H1 (cell line): ENCODE results near the gene PCDHGA1. TPM values are rescaled to one million over a fixed set of nuclear protein-coding genes. Genes with fewer than 3 reads are reported as not detected.

Experiments
- CTCF ChIA-PET: fragments of 300-600 bp; sonication (Branson Sonifier 250); formaldehyde crosslinking; loops from one replicate; lab custom pipeline; 2021; ENCODE audit not compliant: partially characterized antibody; lab: Charles Lee
- POLR2A ChIA-PET: fragments of 300-600 bp; sonication (Branson Sonifier 250); formaldehyde crosslinking; loops from one replicate; lab custom pipeline; 2021; ENCODE audit warnings: inconsistent platforms; ENCODE audit not compliant: partially characterized antibody; lab: Charles Lee
- DNase-seq, 2 experiments: peaks; one replicate each; pipeline versions ENCODE4 v3.0.0 to v3.0.0-alpha.2; 2010 to 2022; ENCODE audit warnings: low spot score in 2 of 2, low read depth in 1 of 2, mixed read lengths in 1 of 2
- FAIRE-seq: peaks from 2 replicates; lab custom pipeline; 2011; peaks lifted over from hg19 to GRCh38; lab: Jason Lieb, UNC
- H2AFZ ChIP-seq: 2 replicates; pipeline ENCODE4 v1.8.1; 2012; ENCODE audit warnings: low read length, inconsistent platforms
- H2AK5ac ChIP-seq: 2 replicates; pipeline ENCODE4 v1.6.1; 2013; ENCODE audit warnings: low read depth, low read length
- H2BK120ac ChIP-seq: replicated peaks from 2 replicates; pipeline ENCODE3; 2013; ENCODE audit warnings: low read depth, low read length, inconsistent platforms
- H2BK12ac ChIP-seq: 2 replicates; pipeline ENCODE4 v1.6.1; 2013; ENCODE audit warnings: low read depth, low read length
- H2BK15ac ChIP-seq: 2 replicates; pipeline ENCODE4 v1.6.1; 2013; ENCODE audit warnings: low read length
- H2BK20ac ChIP-seq: 2 replicates; pipeline ENCODE4 v1.6.1; 2013; ENCODE audit warnings: low read length
- H2BK5ac ChIP-seq: 2 replicates; pipeline ENCODE4 v1.6.1; 2013; ENCODE audit warnings: low read depth, low read length
- H3K14ac ChIP-seq: 2 replicates; pipeline ENCODE4 v1.6.1; 2013; ENCODE audit warnings: inconsistent platforms; ENCODE audit not compliant: insufficient read length
- H3K18ac ChIP-seq: 2 replicates; pipeline ENCODE4 v1.6.1; 2013; ENCODE audit warnings: low read length; ENCODE audit errors: extremely low read depth
- H3K23ac ChIP-seq: 2 replicates; pipeline ENCODE4 v1.6.1; 2013; ENCODE audit warnings: inconsistent platforms; ENCODE audit not compliant: insufficient read length
- H3K23me2 ChIP-seq: 2 replicates; pipeline ENCODE4 v1.6.1; 2013; ENCODE audit warnings: low read depth, low read length
- H3K27ac ChIP-seq: 2 replicates; pipeline ENCODE4 v1.6.1; 2011; ENCODE audit warnings: low read depth, low read length, inconsistent platforms
- H3K27me3 ChIP-seq, 4 experiments: replicated peaks in 1 of 4; 1 replicate in 1 of 4; 2 replicates in 3 of 4; pipeline versions ENCODE4 v1.6.1 to v1.8.1; 2011 to 2013; ENCODE audit warnings: low read length in 3 of 4, mild to moderate bottlenecking in 3 of 4, inconsistent platforms in 2 of 4, mixed read lengths in 2 of 4, moderate library complexity in 1 of 4; ENCODE audit not compliant: control insufficient read depth in 3 of 4, insufficient read depth in 3 of 4; ENCODE audit errors: extremely low read depth in 1 of 4
- H3K36me3 ChIP-seq, 4 experiments: 2 replicates each; pipeline versions ENCODE4 v1.6.1 to v1.8.1; 2011 to 2013; ENCODE audit warnings: mild to moderate bottlenecking in 4 of 4, low read length in 3 of 4, moderate library complexity in 2 of 4, control low read depth in 1 of 4, inconsistent platforms in 1 of 4; ENCODE audit not compliant: insufficient read depth in 4 of 4, control insufficient read depth in 2 of 4
- H3K4ac ChIP-seq: replicated peaks from 2 replicates; pipeline ENCODE3; 2013; ENCODE audit warnings: low read length, low read depth, mixed read lengths, inconsistent platforms; ENCODE audit not compliant: insufficient read length
- H3K4me1 ChIP-seq, 4 experiments: replicated peaks in 1 of 4; 1 replicate in 1 of 4; 2 replicates in 3 of 4; pipeline versions ENCODE4 v1.6.1 to v1.8.1; 2011 to 2013; ENCODE audit warnings: low read length in 3 of 4, inconsistent platforms in 2 of 4, mixed read lengths in 1 of 4; ENCODE audit not compliant: insufficient read depth in 4 of 4, control insufficient read depth in 3 of 4
- H3K4me2 ChIP-seq, 2 experiments: 2 replicates each; pipeline versions ENCODE4 v1.6.1 to v1.8.1; 2011 to 2013; ENCODE audit warnings: low read depth in 2 of 2, low read length in 2 of 2, control low read depth in 1 of 2, inconsistent platforms in 1 of 2, mild to moderate bottlenecking in 1 of 2; ENCODE audit not compliant: insufficient read depth in 1 of 2
- H3K4me3 ChIP-seq, 4 experiments: fragments of 200-600, 300-600 bp in 1 of 4; sonication (generic), shearing (Covaris generic), sonication (Bioruptor Twin) in 1 of 4; 2 replicates each; pipeline versions ENCODE4 v1.5.1 to v1.8.1; 2011 to 2016; ENCODE audit warnings: low read length in 4 of 4, low read depth in 3 of 4, control low read depth in 2 of 4, inconsistent platforms in 2 of 4, mild to moderate bottlenecking in 2 of 4, mixed read lengths in 1 of 4, moderate library complexity in 1 of 4; ENCODE audit not compliant: insufficient read depth in 2 of 4; ENCODE audit errors: extremely low read depth in 1 of 4
- H3K56ac ChIP-seq: replicated peaks from 2 replicates; pipeline ENCODE3; 2013; ENCODE audit warnings: low read depth, mild to moderate bottlenecking, mixed read lengths, low read length, inconsistent platforms; ENCODE audit not compliant: insufficient read length
- H3K79me1 ChIP-seq: 2 replicates; pipeline ENCODE4 v1.6.1; 2013; ENCODE audit warnings: low read depth, low read length, control low read depth
- H3K79me2 ChIP-seq, 2 experiments: 2 replicates each; pipeline versions ENCODE4 v1.6.1 to v1.8.1; 2012 to 2013; ENCODE audit warnings: low read length in 2 of 2, mild to moderate bottlenecking in 2 of 2, inconsistent platforms in 1 of 2; ENCODE audit not compliant: insufficient read depth in 2 of 2, control insufficient read depth in 1 of 2
- H3K9ac ChIP-seq, 4 experiments: replicated peaks in 1 of 4; 1 replicate in 1 of 4; 2 replicates in 3 of 4; pipeline versions ENCODE4 v1.6.1 to v1.8.1; 2011 to 2013; ENCODE audit warnings: low read depth in 3 of 4, low read length in 3 of 4, control low read depth in 2 of 4, mild to moderate bottlenecking in 2 of 4, moderate library complexity in 2 of 4, inconsistent platforms in 1 of 4; ENCODE audit errors: extremely low read depth in 1 of 4
- H3K9me3 ChIP-seq, 2 experiments: 2 replicates each; pipeline versions ENCODE4 v1.6.1 to v1.8.1; 2012 to 2013; ENCODE audit warnings: mild to moderate bottlenecking in 2 of 2, moderate library complexity in 2 of 2, control low read depth in 1 of 2, inconsistent platforms in 1 of 2, low read depth in 1 of 2, low read length in 1 of 2, mixed read lengths in 1 of 2; ENCODE audit not compliant: insufficient read depth in 2 of 2
- H4K20me1 ChIP-seq, 2 experiments: replicated peaks in 1 of 2; 2 replicates each; pipeline versions ENCODE3 to v1.8.1; 2011 to 2013; ENCODE audit warnings: inconsistent platforms in 2 of 2, low read length in 2 of 2, mild to moderate bottlenecking in 1 of 2; ENCODE audit not compliant: insufficient read depth in 2 of 2, control insufficient read depth in 1 of 2
- H4K5ac ChIP-seq: 2 replicates; pipeline ENCODE4 v1.6.1; 2013; ENCODE audit warnings: low read length, low read depth, mixed read lengths, inconsistent platforms; ENCODE audit not compliant: insufficient read length
- H4K8ac ChIP-seq: 2 replicates; pipeline ENCODE4 v1.8.0; 2013; ENCODE audit warnings: mild to moderate bottlenecking, moderate library complexity, low read length, inconsistent platforms; ENCODE audit not compliant: insufficient read depth; ENCODE audit errors: extremely low read depth
- H4K91ac ChIP-seq: replicated peaks from 2 replicates; pipeline ENCODE3; 2013; ENCODE audit warnings: low read length, mixed read lengths, inconsistent platforms; ENCODE audit not compliant: insufficient read length
- ASH2L ChIP-seq: fragments of 200-600, 300-600 bp; sonication (generic); IDR thresholded peaks from one replicate; pipeline ENCODE4 v1.7.1; 2017; ENCODE audit warnings: low read length
- EZH2 ChIP-seq: fragments of 200-600 bp; sonication (generic); IDR thresholded peaks from 2 replicates; pipeline ENCODE4 v1.7.1; 2012; ENCODE audit warnings: low read depth, mild to moderate bottlenecking, moderate library complexity, low read length, inconsistent platforms; ENCODE audit not compliant: severe bottlenecking
- NRF1 ChIP-seq: IDR thresholded peaks from 2 replicates; pipeline ENCODE4 v1.6.1; 2011; ENCODE audit warnings: mild to moderate bottlenecking, low read depth, low read length, improper control_type of control experiment
- PHF8 ChIP-seq: fragments of 200-600 bp; sonication (generic); conservative IDR thresholded peaks from 2 replicates; pipeline ENCODE4 v1.7.1; 2012; ENCODE audit warnings: low read depth, mild to moderate bottlenecking, inconsistent platforms, low read length, moderate library complexity
- SIRT6 ChIP-seq: IDR thresholded peaks from one replicate; pipeline ENCODE4 v1.7.1; 2012; ENCODE audit warnings: low read length, inconsistent platforms
- SIX5 ChIP-seq: IDR thresholded peaks from 2 replicates; pipeline ENCODE4 v1.6.1; 2011; ENCODE audit warnings: mild to moderate bottlenecking, low read depth, low read length
- YY1 ChIP-seq: IDR thresholded peaks from 2 replicates; pipeline ENCODE4 v1.6.1; 2011; ENCODE audit warnings: low read depth, mild to moderate bottlenecking, low read length
- WGBS, 2 experiments: shearing (Covaris generic) in 1 of 2; methylation state at CpG; one replicate each; pipeline versions ENCODE4 v1.1.6 to v1.1.7; 2013 to 2015; ENCODE audit warnings: low lambda C conversion rate in 2 of 2, mixed read lengths in 2 of 2, inconsistent platforms in 1 of 2, low coverage in 1 of 2, missing lambda C conversion rate in 1 of 2; ENCODE audit not compliant: insufficient replicate concordance in 2 of 2, insufficient coverage in 1 of 2, insufficient read length in 1 of 2; ENCODE audit errors: extremely low coverage in 1 of 2, missing lambda C conversion rate in 1 of 2; 5-methylcytosine and 5-hydroxymethylcytosine counted together
- polyA plus RNA-seq, 7 experiments: library from polyadenylated mRNA; depleted of rRNA in 3 of 7; stranded (reverse) in 5 of 7; unstranded in 2 of 7; fragments of >200 nt in 5 of 7; fragments of 200-250 nt in 2 of 7; gene quantifications; 1 replicate in 5 of 7; 2 replicates in 1 of 7; 4 replicates in 1 of 7; pipeline versions ENCODE4 v1.2.1 to v1.2.3, GENCODE V29; 2011 to 2013; ENCODE audit warnings: missing spikeins in 2 of 7, mixed read lengths in 2 of 7
- total RNA-seq: library from RNA; stranded (reverse); fragmentation: NEBNext Ultra II Directional; extraction: Animal tissue kit (Norgen Biotek cat#: 25700); gene quantifications from 2 replicates; pipeline ENCODE4 v1.2.1, GENCODE V29; 2021
- TF ChIP-seq, protein P1 (sequence below): IDR thresholded peaks from 2 replicates; pipeline ENCODE4 v1.6.1; 2011; ENCODE audit warnings: low read depth, mild to moderate bottlenecking, low read length; ENCODE audit not compliant: insufficient read depth

PCDHGA1 gene
- total and polyA plus RNA-seq, 2 of the 8 experiments (the other 6 are each of a cell fraction or from before 2014, with no cell fraction given): 0.57 to 0.89 TPM

- no peak for FAIRE-seq
Measured at GRCh38 chr5:141392429-141393198, 62.3 kb downstream of the PCDHGA1 start, which contains the start of gene PCDHGA8. PCDHGA8 (plus strand) TSS chr5:141392633; CDS start chr5:141392814, 181 bp downstream.

More at GRCh38 chr5:141392429-141393198, 62.3 kb downstream of the PCDHGA1 start, which contains the start of gene PCDHGA8:
- WGBS, 2 experiments: 96% methylated on average over 38 of the region's 38 CpGs; no CpG with 5 or more reads in 1 of the 2 experiments
- no peaks in the 10 kb centered on the region for H3K23me2 ChIP-seq
- H2BK15ac ChIP-seq: no peak within 1 kb of the TSS
- no peak within 1 kb of the TSS for H3K4ac ChIP-seq
- no peak within 1 kb of the TSS for H2BK20ac ChIP-seq
- no peaks in the 10 kb centered on the region for H4K20me1 ChIP-seq
- no peak within 1 kb of the TSS for H2BK12ac ChIP-seq
- no peak within 1 kb of the TSS for H2AFZ ChIP-seq
- H3K56ac ChIP-seq: no peak within 1 kb of the TSS
- H3K9me3 ChIP-seq: peaks cover 53 to 64% of the 10 kb centered on the region in 2 experiments
- ChIA-PET POLR2A (no interaction called here), CTCF (interaction anchor here (0.7 to 8.7 kb wide), 11 partner anchors 10 to 171 kb away, joined by 3 to 68 read pairs (median 5); partner anchors contain the start of genes PCDHGA10, PCDHGA11, PCDHGA9 and PCDHGB6)
- H3K4me3 ChIP-seq: peak within 1 kb of the TSS in 1 of 4 experiments; percentile 23; a peak in 1 of 8 replicates
- H3K18ac ChIP-seq: no peak within 1 kb of the TSS
- H3K79me2 ChIP-seq: no peaks in the 10 kb centered on the region
- no peaks in the 10 kb centered on the region for H3K4me1 ChIP-seq
- no peak within 1 kb of the TSS for H3K27ac ChIP-seq
- H2AK5ac ChIP-seq: no peak within 1 kb of the TSS
- H3K79me1 ChIP-seq: no peaks in the 10 kb centered on the region
- H3K14ac ChIP-seq: no peak within 1 kb of the TSS
- no peak for TF ChIP-seq PHF8
- no peak for TF ChIP-seq YY1
- TF ChIP-seq, protein P1, sequence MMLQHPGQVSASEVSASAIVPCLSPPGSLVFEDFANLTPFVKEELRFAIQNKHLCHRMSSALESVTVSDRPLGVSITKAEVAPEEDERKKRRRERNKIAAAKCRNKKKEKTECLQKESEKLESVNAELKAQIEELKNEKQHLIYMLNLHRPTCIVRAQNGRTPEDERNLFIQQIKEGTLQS: no peak
- TF ChIP-seq SIRT6: no peak
- TF ChIP-seq ASH2L: no peak
- TF ChIP-seq NRF1: no peak
- TF ChIP-seq SIX5: no peak
- TF ChIP-seq EZH2: no peak
- H2BK120ac ChIP-seq: no peak within 1 kb of the TSS
- H3K23ac ChIP-seq: no peak within 1 kb of the TSS
- no peaks in the 10 kb centered on the region; a peak in 1 of 7 replicates for H3K27me3 ChIP-seq
- H3K36me3 ChIP-seq: peaks cover 3 to 29% (median 14%) of the 10 kb centered on the region in 4 experiments; a peak in 7 of 8 replicates
- no peak within 1 kb of the TSS for H3K4me2 ChIP-seq
- H4K91ac ChIP-seq: no peak within 1 kb of the TSS
- H2BK5ac ChIP-seq: no peak within 1 kb of the TSS
- no peak within 1 kb of the TSS for H3K9ac ChIP-seq
- no peak within 1 kb of the TSS for H4K5ac ChIP-seq
- no peak within 1 kb of the TSS; the same call in 1 of the 2 replicates for H4K8ac ChIP-seq
- DNase-seq: no peak
